A204.1 (cell line): ENCODE results near the gene TBC1D16.

Experiments used
- FAIRE-seq: peaks from 2 replicates; lab custom pipeline; 2012; peaks lifted over from hg19 to GRCh38; lab: Jason Lieb, UNC

Gene TBC1D16, protein sequence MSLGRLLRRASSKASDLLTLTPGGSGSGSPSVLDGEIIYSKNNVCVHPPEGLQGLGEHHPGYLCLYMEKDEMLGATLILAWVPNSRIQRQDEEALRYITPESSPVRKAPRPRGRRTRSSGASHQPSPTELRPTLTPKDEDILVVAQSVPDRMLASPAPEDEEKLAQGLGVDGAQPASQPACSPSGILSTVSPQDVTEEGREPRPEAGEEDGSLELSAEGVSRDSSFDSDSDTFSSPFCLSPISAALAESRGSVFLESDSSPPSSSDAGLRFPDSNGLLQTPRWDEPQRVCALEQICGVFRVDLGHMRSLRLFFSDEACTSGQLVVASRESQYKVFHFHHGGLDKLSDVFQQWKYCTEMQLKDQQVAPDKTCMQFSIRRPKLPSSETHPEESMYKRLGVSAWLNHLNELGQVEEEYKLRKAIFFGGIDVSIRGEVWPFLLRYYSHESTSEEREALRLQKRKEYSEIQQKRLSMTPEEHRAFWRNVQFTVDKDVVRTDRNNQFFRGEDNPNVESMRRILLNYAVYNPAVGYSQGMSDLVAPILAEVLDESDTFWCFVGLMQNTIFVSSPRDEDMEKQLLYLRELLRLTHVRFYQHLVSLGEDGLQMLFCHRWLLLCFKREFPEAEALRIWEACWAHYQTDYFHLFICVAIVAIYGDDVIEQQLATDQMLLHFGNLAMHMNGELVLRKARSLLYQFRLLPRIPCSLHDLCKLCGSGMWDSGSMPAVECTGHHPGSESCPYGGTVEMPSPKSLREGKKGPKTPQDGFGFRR

DNA sequence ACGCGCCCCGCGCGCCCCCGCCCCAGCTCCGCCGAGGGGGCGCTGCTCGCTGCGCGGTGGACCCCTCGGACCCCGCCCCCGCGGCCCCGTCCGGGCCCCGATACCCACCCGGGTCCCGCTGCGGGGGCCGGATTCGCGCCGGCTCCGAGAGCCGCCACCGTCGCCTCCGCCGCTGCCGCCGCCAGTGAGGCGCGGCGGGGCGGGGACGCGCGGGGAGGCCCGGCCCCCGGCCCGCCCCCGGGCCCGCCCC is at the start of gene TBC1D16:
Gene TBC1D16 (minus strand): TSS at position 186 of the 250 bp plus-strand sequence. CDS start 22,325 bp downstream, outside the sequence.
- FAIRE-seq: no peak

GRCh38 chr17:80084773-80085172 is 49.1 kb upstream of the TBC1D16 start:
- no peak for FAIRE-seq

- FAIRE-seq: no peak
Observed at GRCh38 chr17:80083136-80083661, 47.5 kb upstream of the TBC1D16 start.

- FAIRE-seq: no peak
Observed at GRCh38 chr17:80082403-80083135, 46.9 kb upstream of the TBC1D16 start.

DNA sequence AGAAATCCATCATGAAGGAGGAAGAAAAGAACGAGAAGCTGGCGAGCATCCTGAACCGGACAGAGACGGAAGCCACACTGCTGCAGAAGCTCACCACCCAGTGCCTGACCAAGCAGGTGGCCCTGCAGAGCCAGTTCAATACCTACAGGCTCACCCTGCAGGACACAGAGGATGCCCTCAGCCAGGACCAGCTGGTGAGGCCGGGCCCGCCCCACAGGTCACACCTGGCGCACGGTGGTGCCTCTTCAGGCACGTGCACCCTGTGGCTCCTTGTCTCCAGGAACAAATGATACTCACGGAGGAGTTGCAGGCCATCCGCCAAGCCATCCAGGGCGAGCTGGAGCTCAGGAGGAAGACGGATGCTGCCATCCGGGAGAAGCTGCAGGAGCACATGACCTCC is 45.9 kb upstream of the TBC1D16 start:
- no peak for FAIRE-seq

DNA sequence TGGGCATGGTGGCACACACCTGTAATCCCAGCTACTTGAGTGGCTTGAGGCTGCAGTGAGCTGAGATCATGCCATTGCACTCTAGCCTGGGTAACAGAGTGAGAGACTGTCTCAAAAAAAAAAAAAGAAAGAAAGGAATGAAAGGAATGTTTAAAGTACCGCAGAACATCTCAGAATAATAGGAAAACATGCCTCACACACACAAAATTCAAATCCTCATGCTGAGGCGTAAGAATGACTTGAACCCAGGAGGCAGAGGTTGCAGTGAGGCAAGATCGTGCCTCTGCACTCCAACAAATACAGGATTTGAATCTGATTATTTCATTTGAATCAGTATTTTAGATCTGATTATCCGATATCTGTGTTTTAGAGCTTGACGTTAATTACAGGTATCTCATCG is 44.4 kb upstream of the TBC1D16 start:
- FAIRE-seq: no peak

DNA sequence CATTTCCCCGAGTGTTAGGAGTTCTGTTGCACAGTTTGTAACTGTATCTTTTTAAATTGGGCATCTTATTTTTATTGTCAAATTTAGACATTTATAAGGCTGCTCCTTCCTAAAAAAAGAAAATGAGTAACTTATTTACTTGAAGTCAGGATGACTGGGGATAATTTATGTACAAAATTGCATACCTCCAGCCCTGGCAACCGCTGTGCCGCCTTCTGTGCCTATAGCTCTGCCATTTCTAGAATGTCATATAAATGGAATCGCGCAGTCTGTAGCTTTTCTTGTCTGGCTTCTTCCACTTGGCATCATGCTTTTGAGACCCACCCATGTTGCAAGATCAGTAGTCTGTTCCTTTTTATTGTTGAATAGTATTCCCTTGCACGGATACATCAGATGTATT is 36.7 kb upstream of the TBC1D16 start:
- FAIRE-seq: no peak

GRCh38 chr17:80071116-80071841 is 35.6 kb upstream of the TBC1D16 start:
- FAIRE-seq: no peak

DNA sequence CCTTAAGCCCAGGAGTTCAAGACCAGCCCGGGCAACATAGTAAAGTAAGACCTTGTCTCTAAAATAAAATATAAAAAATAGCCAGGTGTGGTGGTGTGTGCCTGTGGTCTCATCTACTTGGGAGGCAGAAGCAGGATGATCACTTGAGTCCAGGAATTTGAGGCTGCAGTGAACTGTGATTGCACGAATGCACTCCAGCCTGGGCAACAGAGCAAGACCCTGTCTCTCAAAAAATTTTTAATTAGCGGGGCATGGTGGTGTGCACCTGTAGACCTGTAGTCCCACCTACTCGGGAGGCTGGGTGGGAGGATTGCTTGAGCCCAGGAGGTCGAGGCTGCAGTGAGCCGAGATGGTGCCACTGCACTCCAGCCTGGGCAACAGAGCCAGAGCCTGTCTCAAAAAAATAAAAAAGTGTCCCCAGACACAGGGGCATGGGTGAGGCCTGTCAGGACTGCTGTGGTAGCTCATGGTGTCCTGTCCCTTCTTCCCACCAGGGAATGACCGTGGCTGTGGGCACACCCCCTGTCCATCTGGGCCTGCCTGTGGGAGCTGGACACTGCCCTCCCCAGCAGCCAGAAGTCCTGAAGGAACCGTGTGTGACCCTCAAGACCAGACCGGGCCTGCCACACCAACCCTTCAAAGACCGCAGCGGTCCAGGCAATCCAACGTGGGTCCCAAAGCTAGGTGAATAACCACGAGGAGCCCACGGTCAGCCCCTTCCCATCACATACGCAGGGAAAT is 34.9 kb upstream of the TBC1D16 start:
- no peak for FAIRE-seq

DNA sequence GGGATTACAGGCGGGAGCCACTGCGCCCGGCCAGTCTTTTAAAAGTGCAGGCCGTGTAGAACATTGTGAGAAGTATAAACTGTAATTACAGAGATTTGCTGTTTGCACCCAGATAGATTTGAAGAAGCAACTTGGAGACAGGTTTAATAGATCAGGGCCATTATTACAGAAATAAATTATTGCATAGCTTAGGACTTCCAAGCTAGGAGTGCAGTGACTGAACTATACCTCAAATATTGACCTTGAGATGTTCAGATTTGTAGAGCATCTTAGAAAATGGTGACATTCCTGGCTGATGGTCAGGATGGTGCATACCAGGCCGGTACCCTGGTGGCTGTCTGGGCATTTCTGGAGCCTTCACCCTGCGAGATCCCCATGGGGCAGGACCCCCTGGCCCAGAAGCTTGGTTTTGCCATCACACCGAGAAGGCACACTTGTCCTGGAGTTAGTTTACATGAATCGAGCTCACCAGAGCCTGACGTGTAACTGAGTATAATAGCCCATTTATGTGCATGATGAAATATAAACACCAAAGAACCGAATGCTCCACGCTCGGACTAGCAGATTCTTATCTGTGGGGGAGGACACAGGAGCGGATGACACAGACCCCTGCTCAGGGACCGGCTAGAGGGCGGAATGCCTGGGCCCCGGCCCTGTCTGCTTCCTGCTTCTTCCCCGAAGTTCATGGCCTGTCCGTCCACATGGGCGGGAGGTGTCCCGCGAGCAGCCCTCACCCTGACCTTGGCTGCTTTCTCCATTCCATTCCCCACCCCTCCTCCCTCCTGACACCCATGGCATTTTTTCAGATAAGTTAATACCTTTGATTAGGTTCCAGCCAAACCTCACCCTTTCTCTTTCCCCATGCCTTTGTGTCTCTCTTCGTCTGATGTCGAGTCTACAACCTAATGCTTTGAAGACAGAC is 32.9 kb upstream of the TBC1D16 start:
- no peak for FAIRE-seq

- FAIRE-seq: no peak
Observed at GRCh38 chr17:80067393-80067986, 31.8 kb upstream of the TBC1D16 start.

DNA sequence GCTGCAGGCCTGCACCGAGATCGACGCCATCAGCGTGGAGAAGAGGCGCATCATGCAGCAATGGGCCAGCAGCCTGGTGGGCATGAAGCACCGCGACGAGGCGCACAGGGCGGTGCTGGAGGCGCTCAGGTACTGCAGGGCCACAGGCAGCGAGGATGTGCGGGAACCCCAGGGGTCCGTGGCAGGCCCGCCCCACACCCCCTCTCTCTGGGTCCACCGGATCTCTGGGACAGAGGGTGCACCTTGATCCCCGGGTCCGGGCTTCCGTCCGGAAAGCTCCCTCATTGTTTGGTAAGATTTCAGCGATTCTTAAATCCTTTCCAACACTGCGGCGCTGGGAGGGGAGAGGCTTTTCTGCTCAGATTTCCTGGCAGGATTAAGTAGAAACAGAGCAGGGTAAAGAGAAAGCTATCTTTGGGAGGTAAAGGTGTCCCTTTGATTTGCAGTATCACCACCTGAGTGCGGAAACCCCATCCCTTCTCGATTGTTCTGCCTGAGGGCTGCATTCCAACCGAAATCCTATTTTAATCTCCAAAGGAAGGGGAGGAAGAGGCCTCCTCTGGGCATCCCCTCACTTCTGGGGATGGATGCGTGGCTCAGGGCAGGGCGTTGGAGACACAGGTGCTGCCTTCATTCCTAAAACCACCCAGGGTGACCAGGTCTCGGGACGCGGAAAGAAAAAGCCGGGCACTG is 30.0 kb upstream of the TBC1D16 start:
- no peak for FAIRE-seq

- FAIRE-seq: no peak
Observed at GRCh38 chr17:80064696-80065095, 29.0 kb upstream of the TBC1D16 start.

DNA sequence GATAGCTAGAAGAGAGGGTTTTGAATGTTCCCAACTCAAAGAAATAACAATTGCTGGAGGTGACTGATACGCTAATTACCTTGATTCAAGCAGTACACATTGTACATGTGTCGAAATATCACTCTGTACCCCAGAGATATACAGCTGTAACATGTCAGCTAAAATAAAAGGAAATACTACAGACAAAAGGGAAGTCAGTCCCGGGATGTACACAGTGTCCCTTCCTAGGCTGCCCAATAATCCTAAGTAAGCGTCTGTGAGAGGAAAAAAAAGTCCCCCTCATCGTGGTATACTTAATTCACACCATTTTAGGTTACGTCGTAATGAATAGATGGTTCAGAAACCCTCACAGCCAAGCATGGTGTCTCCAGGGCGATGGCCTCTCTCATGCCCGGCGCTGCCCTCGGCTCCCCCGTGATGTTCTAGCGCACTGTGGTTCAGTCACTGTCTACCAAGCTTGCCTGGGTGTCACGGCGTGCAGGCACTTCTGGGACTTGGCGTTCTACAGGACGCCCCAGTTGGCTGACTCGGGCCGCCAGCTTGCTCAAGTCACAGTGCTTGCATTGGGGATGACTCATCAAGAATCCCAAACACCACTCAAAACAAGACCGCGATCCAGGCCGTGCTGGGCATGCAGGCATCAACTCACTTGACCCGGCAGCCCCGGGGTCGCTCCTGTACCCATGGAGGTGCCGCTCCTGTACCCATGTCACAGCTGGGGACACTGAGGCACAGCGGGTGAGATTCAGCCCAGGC is 28.3 kb upstream of the TBC1D16 start:
- FAIRE-seq: no peak

- FAIRE-seq: no peak
Observed at GRCh38 chr17:80061421-80061820, 25.7 kb upstream of the TBC1D16 start.

- FAIRE-seq: no peak
Observed at GRCh38 chr17:80060644-80061043, 25.0 kb upstream of the TBC1D16 start.

GRCh38 chr17:80058311-80058955 is 22.8 kb upstream of the TBC1D16 start:
- no peak for FAIRE-seq

GRCh38 chr17:80055597-80055996 is 19.9 kb upstream of the TBC1D16 start:
- FAIRE-seq: no peak
